Measurements from ENCODE around the gene ST6GALNAC3.

Gene ST6GALNAC3

DNA sequence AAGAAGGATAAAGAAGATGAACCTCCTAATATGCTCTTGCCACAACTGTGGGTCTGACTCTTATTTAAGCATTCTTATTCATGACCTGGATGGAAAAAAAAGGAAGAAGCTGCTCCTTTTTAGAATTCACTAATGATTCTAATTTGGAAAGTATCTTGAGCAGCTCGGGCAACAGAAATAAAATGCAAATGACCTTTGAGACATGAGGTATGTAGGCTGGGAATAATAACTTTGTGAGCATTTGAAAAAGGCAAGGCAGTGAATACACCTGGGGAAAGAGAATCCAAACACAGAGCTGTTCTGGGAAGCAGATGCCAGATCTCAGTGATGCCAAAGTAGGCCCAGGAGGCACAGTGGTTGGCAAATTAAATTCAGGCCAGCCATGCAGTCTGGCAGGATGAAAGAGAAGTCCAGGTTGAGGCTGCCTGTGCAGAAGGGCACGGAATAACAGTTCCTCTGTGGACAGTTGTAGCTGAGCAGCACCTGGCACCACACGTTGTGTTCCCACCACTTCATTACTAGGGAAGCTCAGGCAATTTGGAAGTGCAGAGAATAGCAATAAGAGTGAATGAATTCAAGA is 471.9 kb downstream of the ST6GALNAC3 start:
- DNase-seq: no peak

GRCh38 chr1:76547916-76548315 is 473.4 kb downstream of the ST6GALNAC3 start:
- no peak for DNase-seq

DNA sequence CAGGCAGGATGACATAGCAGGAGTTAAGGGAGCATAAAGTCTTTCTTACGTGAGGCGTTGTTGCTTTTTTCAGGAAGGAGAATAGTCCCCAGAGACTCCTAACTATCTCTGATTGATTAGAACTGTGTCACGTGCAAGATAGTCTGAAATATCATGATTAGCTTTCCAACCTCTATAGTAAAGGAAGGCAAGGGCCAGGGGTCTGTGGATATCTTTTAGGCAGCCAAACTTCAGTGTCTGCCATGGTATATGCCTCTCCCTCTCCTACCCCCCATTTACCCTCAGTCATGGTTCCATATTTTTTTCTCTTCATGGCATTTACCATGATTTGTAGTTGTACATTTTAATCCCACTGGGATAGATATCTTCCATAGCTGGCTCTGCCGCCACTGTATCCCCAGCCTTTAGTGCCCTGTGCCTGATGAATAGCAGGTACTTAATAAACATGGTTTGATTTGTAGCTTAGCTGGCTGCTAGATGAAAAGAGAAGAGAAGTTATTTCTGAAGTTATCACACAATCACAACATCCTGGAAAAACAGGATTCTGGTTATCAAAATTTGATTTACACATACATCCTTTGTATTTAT is 474.1 kb downstream of the ST6GALNAC3 start:
- DNase-seq: no peak

DNA sequence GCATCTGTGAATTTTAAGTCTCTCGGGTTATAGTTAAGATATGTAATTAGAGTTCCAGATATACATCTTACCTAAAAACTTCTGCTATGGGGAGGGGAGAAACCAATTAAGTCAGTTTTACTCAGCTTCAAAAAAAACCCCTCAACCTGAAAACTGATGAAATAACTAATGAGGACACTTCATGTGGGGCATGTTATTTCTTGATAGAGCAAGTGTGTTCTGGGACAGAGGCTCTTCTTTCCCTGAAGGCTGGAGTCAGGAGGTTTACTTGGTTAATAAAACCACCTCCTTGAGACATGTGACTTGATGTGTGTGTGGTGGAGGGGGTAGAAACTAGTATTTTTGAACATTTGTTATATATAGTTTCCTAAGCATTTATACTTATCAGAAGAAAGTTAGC is 479.7 kb downstream of the ST6GALNAC3 start:
- DNase-seq: no peak

DNA sequence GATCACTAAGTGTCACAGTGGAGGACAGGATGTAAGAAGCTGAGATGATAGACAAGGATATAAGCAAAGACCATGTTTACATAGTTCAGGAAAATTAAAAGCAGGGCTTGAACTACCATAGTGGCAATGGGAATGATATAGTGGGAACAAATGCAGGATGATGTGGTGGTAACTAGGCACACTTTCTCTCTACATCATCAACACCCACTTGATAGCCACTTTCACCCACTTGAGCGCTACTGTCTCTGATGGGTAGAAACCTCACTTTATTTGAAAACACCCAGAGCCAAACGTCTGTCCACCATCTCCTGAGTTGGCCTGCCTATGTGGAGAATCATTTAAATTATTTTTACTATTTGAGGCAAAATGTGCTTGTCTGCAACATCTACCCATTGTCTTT is 487.7 kb downstream of the ST6GALNAC3 start:
- DNase-seq: no peak

DNA sequence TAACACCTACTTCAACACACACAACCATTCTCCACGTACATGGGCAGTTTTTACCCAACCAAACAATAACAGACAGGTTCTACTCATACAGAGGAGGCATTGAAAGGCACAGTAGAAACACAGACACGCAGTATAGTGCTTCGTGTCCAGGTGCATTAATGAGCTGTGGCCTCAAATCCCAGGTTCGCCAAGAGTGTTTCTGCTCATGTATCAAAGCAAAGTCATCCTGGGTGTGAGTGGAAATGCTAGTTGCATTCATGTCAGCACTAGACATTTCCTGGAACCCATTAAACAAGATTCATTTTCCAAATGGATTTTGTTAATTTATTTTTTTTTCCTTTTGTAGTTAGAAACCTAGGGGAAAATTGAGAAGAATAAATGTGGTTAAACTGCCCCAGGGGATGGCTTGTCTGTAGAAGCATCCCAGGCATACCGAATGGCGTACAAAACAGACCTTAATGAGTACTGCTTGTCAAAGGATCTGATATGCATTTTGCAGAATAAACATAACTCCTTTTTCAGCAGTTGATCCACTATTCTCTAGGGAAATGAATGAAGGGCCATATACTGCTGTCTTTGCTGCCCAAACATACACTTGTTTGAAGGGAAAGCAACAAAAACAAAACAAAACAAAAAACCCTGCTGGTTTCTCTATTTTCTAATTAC is 494.2 kb downstream of the ST6GALNAC3 start:
- no peak for DNase-seq

GRCh38 chr1:76571248-76571647 is 496.7 kb downstream of the ST6GALNAC3 start:
- DNase-seq: no peak

GRCh38 chr1:76572229-76572628 is 497.7 kb downstream of the ST6GALNAC3 start:
- DNase-seq: no peak

GRCh38 chr1:76576876-76577524 is 502.5 kb downstream of the ST6GALNAC3 start:
- DNase-seq: no peak

GRCh38 chr1:76577525-76578185 is 503.1 kb downstream of the ST6GALNAC3 start:
- DNase-seq: no peak

DNA sequence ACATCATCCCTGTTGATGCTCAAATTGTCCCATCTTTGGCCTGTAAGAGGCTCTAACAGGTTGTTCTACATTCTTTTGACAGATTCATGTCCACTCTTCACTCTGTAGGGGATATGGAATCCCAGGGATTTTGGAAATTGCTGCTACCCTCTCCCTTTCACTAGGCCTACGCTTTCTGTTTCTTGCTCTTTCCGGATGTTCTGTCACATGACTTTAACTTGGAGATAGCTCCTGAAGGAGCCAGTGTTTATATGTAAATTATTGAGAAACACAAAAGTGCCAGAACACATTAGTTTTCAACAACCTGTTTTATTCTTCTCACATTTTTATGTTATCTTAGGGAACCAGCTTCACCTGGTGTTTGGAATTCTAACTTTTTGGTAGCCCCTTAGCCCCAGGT is 505.7 kb downstream of the ST6GALNAC3 start:
- DNase-seq: no peak

GRCh38 chr1:76581712-76582111 is 507.2 kb downstream of the ST6GALNAC3 start:
- DNase-seq: no peak

DNA sequence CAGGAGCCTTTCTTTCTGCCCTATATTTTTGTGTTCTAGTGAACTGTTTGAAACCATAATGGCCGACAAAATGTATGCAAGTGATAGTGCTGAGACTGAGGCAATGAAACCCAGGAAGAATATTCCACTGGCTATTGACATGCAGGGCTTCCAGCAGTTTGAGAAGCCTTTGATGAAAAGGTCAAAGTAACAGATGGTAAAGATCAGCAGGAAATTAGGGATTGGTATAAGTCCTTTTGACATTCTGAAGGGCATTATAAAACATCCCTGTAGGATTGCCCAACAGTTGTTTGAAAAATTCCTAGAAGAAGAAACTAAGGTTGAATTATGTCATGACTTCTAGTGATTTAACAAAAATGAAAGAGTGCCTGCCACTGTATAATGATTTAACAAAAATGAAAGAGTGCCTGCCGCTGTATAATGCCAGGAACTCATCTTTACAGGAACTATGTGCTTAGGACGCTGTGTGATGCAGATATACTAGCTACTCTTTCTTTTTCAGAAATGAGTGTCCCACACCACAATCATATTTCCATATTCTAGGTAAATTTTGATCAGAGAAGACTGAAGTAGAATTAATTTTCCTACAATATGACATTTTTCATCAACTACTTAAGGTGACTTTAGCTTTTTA is 508.8 kb downstream of the ST6GALNAC3 start:
- no peak for DNase-seq

- no peak for DNase-seq
These were observed 509.4 kb downstream of the ST6GALNAC3 start for GRCh38 chr1:76583875-76584477.

DNA sequence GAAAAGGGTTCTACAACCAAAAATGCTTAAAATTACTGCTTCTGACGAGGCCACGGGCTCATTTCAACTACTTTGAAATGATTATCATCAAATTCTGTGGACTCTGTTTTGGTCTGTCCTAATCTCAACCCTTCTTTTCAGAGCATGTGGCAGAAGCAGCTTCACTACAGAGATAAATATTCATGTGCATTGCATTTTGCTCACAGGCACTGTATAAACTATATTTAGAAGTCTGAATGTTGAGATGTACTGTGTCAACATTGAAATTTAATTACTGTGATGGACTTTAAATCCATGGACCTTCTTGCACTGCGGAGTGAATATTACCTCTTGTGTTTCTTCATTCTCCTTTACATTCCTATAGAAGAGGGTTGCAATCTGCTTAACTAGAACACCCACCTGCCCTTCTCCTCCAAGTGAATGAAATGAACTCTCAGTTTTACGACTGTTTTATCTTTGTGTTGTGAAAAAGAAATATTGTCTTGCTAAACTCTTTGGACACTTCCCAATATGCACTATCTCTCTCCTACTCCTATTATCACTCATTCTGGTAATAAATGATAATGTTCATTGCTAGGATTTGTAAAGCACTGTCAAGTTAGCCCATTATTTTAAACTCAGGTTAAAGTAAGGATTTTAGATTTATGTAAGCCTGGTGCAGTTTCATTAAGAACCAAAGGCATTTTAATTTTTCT is 511.6 kb downstream of the ST6GALNAC3 start:
- DNase-seq: no peak

GRCh38 chr1:76587212-76587611 is 512.7 kb downstream of the ST6GALNAC3 start:
- DNase-seq: no peak

DNA sequence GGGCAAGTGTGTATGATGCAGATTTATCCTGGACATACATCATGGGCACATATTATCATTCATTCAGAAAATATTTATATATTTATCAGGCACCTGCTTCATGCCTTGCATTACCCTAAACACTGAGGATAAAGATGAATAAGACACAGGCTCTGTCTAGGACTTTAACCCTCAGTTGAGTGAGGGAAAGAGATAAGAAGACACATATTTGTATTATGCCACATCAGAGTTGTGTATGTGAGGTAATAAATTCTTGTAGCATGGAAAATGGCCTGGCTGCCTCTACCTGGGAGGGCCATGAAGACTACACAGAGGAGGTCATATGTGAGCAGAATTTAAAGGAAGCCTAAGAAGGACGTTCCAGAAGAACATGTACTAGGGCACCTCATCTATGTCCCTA is 516.9 kb downstream of the ST6GALNAC3 start:
- DNase-seq: no peak

DNA sequence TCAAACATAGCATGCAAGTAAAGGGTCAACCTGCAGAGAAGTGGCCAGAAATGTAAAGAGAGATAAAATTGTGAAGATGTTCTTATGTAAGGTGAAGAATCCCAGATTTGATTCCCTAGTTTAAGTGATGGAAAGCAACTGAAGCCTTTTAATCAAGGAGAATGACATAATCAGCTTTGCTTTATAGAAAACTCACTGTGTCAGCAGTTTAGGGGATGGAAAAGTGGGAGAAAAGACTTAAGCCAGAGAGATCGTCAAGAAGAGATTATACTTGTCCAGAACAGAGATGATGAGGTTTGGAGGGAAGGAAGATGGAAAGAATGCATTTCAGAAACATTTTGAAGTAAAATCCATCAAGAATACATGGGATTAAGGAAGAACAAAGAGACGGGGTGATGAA is 517.4 kb downstream of the ST6GALNAC3 start:
- DNase-seq: no peak

DNA sequence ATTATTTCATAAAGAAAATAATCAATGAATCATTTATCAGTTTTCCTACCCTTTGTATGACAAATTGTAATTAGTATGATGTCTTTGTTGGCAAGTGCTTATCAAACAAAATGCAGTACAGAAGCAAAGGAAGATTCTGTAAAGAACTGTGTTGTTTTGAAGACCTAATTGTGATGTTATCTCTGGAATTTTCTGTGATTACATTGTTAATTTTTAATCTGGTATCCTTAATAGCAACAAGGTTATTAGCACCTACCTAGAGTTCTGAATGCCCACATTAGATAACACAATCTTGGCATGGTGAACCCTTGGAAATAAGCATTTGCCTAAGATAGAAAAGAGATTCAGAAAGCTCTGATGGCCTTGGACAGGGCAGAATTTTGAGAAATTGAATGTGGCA is 518.6 kb downstream of the ST6GALNAC3 start:
- no peak for DNase-seq

DNA sequence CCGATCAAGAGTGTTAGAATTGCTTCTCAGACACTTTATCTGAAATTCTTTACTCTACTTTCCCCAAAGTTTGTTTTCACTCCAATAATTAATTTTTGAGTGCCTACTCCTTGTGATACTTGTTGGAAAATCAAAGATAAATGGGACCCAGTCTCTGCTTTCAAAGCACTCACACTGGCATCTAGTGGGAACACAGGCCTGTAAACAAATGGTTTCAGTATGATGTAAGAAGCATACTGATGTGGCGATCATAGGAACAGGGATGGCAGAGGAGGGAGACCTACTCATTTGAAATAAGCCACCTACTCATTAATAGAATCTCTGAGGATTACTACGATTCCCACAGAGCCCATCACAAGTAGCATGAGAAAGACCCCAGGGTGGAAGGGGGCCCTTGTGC is 519.1 kb downstream of the ST6GALNAC3 start:
- no peak for DNase-seq

DNA sequence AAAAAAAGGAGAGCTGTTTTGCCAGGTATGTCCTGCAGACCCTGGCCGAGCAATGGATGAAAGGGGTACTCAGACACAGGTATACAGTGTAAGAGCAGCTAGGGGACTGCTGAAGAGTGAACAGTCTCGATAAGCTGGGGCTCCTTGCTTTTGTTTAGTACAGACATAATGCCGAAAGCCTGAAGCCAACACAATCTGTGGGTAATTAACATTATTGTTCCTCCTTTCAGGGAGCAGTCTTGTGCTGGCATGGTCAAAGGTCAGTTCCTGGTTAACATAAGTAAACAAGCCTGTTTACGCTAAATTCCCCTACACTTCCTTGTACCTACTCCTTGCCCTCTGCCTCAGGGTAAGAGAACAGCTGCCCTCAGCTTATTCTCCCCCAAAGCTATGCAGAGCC is 520.5 kb downstream of the ST6GALNAC3 start:
- no peak for DNase-seq

DNA sequence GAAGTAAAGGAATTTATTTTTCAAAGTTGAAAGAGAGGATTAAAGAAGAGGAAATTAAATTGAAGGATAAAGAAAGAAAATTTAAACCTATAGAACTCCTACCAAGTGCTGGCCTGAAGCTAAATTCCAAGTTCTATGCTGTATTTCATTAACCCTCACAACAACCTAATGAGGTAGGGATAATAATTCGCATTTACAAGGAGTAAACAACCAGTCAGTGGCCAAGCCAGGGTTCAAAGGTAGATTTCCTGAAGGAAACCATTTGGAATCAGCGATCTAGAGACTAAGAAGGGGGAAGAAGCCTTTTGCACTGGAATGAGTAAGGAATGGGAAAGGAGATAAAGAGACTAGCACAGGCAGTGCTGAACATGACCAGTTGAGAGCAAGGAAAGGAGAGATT is 526.9 kb downstream of the ST6GALNAC3 start:
- DNase-seq: no peak

Data from fibroblast of skin of right quadriceps (primary cell).